Measurements from ENCODE around the gene SPDYE3.

DNA sequence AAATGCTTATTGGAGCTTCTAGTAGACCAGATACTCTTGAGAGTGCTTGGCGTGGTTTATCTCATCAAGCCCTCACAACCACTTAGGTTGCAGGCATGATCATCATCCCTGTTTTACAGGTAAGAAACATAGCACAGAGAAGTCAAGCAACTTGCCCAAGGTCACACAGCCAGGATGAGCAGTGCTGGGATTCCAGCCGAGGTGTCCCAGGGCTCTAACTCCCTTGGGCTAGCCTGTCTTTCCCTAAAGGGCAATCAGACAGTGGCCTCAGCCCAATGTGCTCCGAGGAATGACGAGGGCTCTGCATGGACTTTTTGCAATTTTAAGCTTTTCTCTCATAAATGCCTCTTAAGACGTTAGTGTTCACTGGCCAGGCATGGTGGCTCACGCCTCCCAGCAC is 39.9 kb upstream of the SPDYE3 start:
- TF ChIP-seq, protein P1, sequence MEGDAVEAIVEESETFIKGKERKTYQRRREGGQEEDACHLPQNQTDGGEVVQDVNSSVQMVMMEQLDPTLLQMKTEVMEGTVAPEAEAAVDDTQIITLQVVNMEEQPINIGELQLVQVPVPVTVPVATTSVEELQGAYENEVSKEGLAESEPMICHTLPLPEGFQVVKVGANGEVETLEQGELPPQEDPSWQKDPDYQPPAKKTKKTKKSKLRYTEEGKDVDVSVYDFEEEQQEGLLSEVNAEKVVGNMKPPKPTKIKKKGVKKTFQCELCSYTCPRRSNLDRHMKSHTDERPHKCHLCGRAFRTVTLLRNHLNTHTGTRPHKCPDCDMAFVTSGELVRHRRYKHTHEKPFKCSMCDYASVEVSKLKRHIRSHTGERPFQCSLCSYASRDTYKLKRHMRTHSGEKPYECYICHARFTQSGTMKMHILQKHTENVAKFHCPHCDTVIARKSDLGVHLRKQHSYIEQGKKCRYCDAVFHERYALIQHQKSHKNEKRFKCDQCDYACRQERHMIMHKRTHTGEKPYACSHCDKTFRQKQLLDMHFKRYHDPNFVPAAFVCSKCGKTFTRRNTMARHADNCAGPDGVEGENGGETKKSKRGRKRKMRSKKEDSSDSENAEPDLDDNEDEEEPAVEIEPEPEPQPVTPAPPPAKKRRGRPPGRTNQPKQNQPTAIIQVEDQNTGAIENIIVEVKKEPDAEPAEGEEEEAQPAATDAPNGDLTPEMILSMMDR (IDR thresholded peaks at IDR 0.05; ENCODE audit: low read depth, low read length), result no peak
- no peak for TF ChIP-seq POLR2A (IDR thresholded peaks at IDR 0.05; ENCODE audit: extremely low read depth, insufficient read length)
- no peak for TF ChIP-seq MYC (IDR thresholded peaks at IDR 0.05; ENCODE audit: low read depth, low read length)

All from NB4 (cell line).